GM23248 (cell line): ENCODE measurements around the gene ZC3H7A. TPM values are rescaled to one million over a fixed set of nuclear protein-coding genes. Genes with fewer than 3 reads are reported as not detected.

Experiments
- DNase-seq: peaks from one replicate; pipeline ENCODE4 v3.0.0-alpha.2; 2015
- H2AFZ ChIP-seq: fragments of 200-600 bp; sonication (generic); 2 replicates; pipeline ENCODE4 v1.6.1; 2016; ENCODE audit warnings: antibody characterized with exemption
- H3F3A ChIP-seq: fragments of 200-600 bp; sonication (generic); 2 replicates; pipeline ENCODE4 v1.6.1; 2016; ENCODE audit warnings: mild to moderate bottlenecking, antibody characterized with exemption, mixed run types; ENCODE audit not compliant: insufficient read depth
- H3K27ac ChIP-seq: fragments of 200-600 bp; sonication (generic); 2 replicates; pipeline ENCODE4 v1.5.1; 2016; ENCODE audit warnings: mild to moderate bottlenecking
- H3K27me3 ChIP-seq: fragments of 200-600 bp; sonication (generic); replicated peaks from 2 replicates; pipeline ENCODE4 v1.6.1; 2016; ENCODE audit warnings: mild to moderate bottlenecking; ENCODE audit not compliant: insufficient read depth
- H3K36me3 ChIP-seq: fragments of 200-600 bp; sonication (generic); 2 replicates; pipeline ENCODE4 v1.6.1; 2016; ENCODE audit warnings: low read depth, mild to moderate bottlenecking
- H3K4me1 ChIP-seq: fragments of 200-600 bp; sonication (generic); 2 replicates; pipeline ENCODE4 v1.6.1; 2016; ENCODE audit warnings: mild to moderate bottlenecking; ENCODE audit not compliant: insufficient read depth
- H3K4me2 ChIP-seq: fragments of 200-600 bp; sonication (generic); one replicate; pipeline ENCODE4 v1.6.1; 2016; ENCODE audit warnings: mild to moderate bottlenecking; ENCODE audit not compliant: unreplicated experiment
- H3K4me3 ChIP-seq: fragments of 200-600 bp; sonication (generic); 2 replicates; pipeline ENCODE4 v1.5.1; 2016; ENCODE audit warnings: mild to moderate bottlenecking
- H3K79me2 ChIP-seq: fragments of 200-600 bp; sonication (generic); 2 replicates; pipeline ENCODE4 v1.6.1; 2016; ENCODE audit warnings: mild to moderate bottlenecking; ENCODE audit not compliant: insufficient read depth
- H3K9ac ChIP-seq: fragments of 200-600 bp; sonication (generic); 2 replicates; pipeline ENCODE4 v1.6.1; 2016; ENCODE audit warnings: mild to moderate bottlenecking
- H3K9me2 ChIP-seq: fragments of 200-600 bp; sonication (generic); 2 replicates; pipeline ENCODE4 v1.6.1; 2016; ENCODE audit warnings: mixed run types, mild to moderate bottlenecking, moderate library complexity; ENCODE audit not compliant: insufficient read depth
- H3K9me3 ChIP-seq: fragments of 200-600 bp; sonication (generic); one replicate; pipeline ENCODE4 v1.6.1; 2017; ENCODE audit warnings: low read depth
- H4K20me1 ChIP-seq: fragments of 200-600 bp; sonication (generic); 2 replicates; pipeline ENCODE4 v1.6.0; 2016; ENCODE audit not compliant: insufficient read depth
- EZH2 ChIP-seq: fragments of 200-600 bp; sonication (generic); IDR thresholded peaks from 2 replicates; pipeline ENCODE4 v1.6.1; 2018; ENCODE audit warnings: antibody characterized with exemption, mild to moderate bottlenecking; ENCODE audit not compliant: insufficient read depth, poor library complexity, severe bottlenecking
- EZH2phosphoT487 ChIP-seq: fragments of 200-600 bp; sonication (generic); IDR thresholded peaks from 2 replicates; pipeline ENCODE4 v1.6.1; 2018; ENCODE audit warnings: antibody characterized with exemption, moderate library complexity, mild to moderate bottlenecking, low read depth; ENCODE audit not compliant: insufficient read depth
- WGBS, 2 experiments: methylation state at CpG; one replicate each; pipeline ENCODE4 v1.1.6; 2015 to 2017; ENCODE audit warnings: low lambda C conversion rate in 2 of 2, low coverage in 1 of 2; ENCODE audit errors: missing lambda C conversion rate in 2 of 2; 5-methylcytosine and 5-hydroxymethylcytosine counted together
- in situ Hi-C: fragments of 300-500 bp; cut with MboI; formaldehyde crosslinking; loops from 2 replicates; pipeline ENCODE4 v1.15.0; 2020
- polyA plus RNA-seq: library from polyadenylated mRNA; unstranded; fragments of >200 nt; fragmentation: Nextera tagmentation; extraction: Ambion mirVana; gene quantifications from 2 replicates; pipeline ENCODE4 v1.2.1, GENCODE V29; 2016
- total RNA-seq: library from RNA; depleted of rRNA; stranded (reverse); fragments of >200 nt; shearing (Covaris generic); gene quantifications from 2 replicates; pipeline ENCODE4 v1.2.3, GENCODE V29; 2014

The ZC3H7A gene
- total and polyA plus RNA-seq, 2 experiments from 2014 or later = 33.6 to 48.0 TPM

DNA sequence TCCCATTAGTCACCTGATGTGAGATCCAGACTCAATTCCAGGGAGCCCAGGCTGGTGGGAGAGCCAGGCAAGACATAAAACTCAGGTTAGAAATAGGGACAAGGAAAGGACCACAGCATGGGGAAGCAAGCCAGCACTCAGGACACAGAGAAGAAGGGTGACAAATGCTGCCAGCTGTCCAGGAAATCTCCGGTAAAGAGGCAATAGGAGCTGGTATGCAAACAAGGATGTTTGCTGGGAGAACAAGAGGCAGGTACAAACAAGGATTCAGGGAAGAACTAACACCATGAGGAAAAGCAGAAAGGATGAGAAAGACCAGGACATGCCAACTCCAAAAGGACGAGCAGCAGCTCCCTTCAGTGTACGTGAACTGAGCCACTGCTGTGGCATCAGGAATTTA, 44.2 kb downstream of the ZC3H7A start:
- no peaks in the 10 kb centered on the region for H3K27me3 ChIP-seq
- no peak overlapping the region for H3K9ac ChIP-seq
- DNase-seq = no peak
- no peak overlapping the region for H3K27ac ChIP-seq
- H3K36me3 ChIP-seq = peaks cover 66% of the 10 kb centered on the region
- no peaks in the 10 kb centered on the region for H4K20me1 ChIP-seq
- in situ Hi-C loops = no loop called here
- 94 to 100% methylated on average over 3 of the region's 3 CpGs for WGBS, 2 experiments
- no peak overlapping the region for H2AFZ ChIP-seq
- no peak overlapping the region for H3K4me2 ChIP-seq
- H3K4me1 ChIP-seq = no peaks in the 10 kb centered on the region
- no peaks in the 10 kb centered on the region for H3K9me2 ChIP-seq
- H3K9me3 ChIP-seq = no peaks in the 10 kb centered on the region
- H3K79me2 ChIP-seq = peaks cover 10% of the 10 kb centered on the region
- TF ChIP-seq EZH2phosphoT487 = no peak
- TF ChIP-seq EZH2 = no peak
- no peak overlapping the region for H3K4me3 ChIP-seq
- H3F3A ChIP-seq = peaks cover 21% of the 10 kb centered on the region

DNA sequence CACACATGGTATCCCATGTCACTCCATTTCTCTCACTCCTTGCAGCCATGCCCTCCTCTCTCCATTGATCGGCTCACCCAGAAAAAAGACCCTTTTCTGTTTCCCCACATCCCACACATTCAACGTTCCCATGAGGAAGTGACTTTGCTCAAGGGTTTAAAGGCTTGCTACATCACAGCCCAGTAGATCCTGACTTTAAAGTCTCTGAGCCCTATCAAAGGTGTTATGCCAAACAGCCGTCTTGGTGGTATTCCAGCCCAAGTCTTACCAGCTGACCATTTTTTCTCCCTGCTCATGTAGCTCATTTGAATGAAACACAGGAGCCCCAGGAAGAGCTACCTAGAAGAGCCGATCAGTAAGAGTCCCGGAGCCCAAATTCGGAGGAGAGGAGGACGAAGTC, 47.0 kb downstream of the ZC3H7A start:
- H3K27me3 ChIP-seq = no peaks in the 10 kb centered on the region
- H3K36me3 ChIP-seq = peaks cover 49% of the 10 kb centered on the region
- H3F3A ChIP-seq = peaks cover 22% of the 10 kb centered on the region
- no peak overlapping the region for H2AFZ ChIP-seq
- peaks cover 10% of the 10 kb centered on the region; the same call in 1 of the 2 replicates for H3K79me2 ChIP-seq
- H3K4me1 ChIP-seq = no peaks in the 10 kb centered on the region
- TF ChIP-seq EZH2phosphoT487 = no peak
- no peak for TF ChIP-seq EZH2
- WGBS, 2 experiments = 95 to 97% methylated on average over 7 of the region's 7 CpGs
- H3K9me3 ChIP-seq = no peaks in the 10 kb centered on the region
- H3K9ac ChIP-seq = no peak overlapping the region
- H3K27ac ChIP-seq = no peak overlapping the region
- H4K20me1 ChIP-seq = no peaks in the 10 kb centered on the region
- no peak overlapping the region for H3K4me2 ChIP-seq
- no peak for DNase-seq
- H3K4me3 ChIP-seq = no peak overlapping the region
- in situ Hi-C loops = no loop called here
- no peaks in the 10 kb centered on the region for H3K9me2 ChIP-seq

- no peak for DNase-seq
- Histone ChIP-seq H3K36me3 (peaks cover 46% of the 10 kb centered on the region), H3K4me2 (no peak overlapping the region), H2AFZ (no peak overlapping the region), H3K4me3 (no peak overlapping the region), H3K27me3 (no peaks in the 10 kb centered on the region), H3K79me2 (peaks cover 6% of the 10 kb centered on the region; the same call in 1 of the 2 replicates), H3F3A (peaks cover 35% of the 10 kb centered on the region), H3K9ac (no peak overlapping the region), H3K4me1 (no peaks in the 10 kb centered on the region; the same call in 1 of the 2 replicates), H3K9me3 (no peaks in the 10 kb centered on the region), H3K27ac (no peak overlapping the region), H4K20me1 (no peaks in the 10 kb centered on the region), H3K9me2 (no peaks in the 10 kb centered on the region)
- in situ Hi-C loops = no loop called here
- TF ChIP-seq EZH2 = no peak
- no peak for TF ChIP-seq EZH2phosphoT487
- 98% methylated on average over 13 of the region's 13 CpGs for WGBS, 2 experiments
Observed at GRCh38 chr16:11748404-11749254, 48.4 kb downstream of the ZC3H7A start.

GRCh38 chr16:11747949-11748403, 49.1 kb downstream of the ZC3H7A start:
- Histone ChIP-seq H3K79me2 (no peaks in the 10 kb centered on the region), H3K4me2 (no peak overlapping the region), H3K27me3 (no peaks in the 10 kb centered on the region), H3K36me3 (peaks cover 39% of the 10 kb centered on the region), H4K20me1 (no peaks in the 10 kb centered on the region), H3K4me1 (peaks cover 5% of the 10 kb centered on the region; the same call in 1 of the 2 replicates), H2AFZ (no peak overlapping the region), H3K27ac (no peak overlapping the region), H3K9ac (no peak overlapping the region), H3K9me2 (no peaks in the 10 kb centered on the region), H3K4me3 (no peak overlapping the region), H3F3A (peaks cover 40% of the 10 kb centered on the region), H3K9me3 (no peaks in the 10 kb centered on the region)
- WGBS, 2 experiments = 93 to 95% methylated on average over 7 of the region's 7 CpGs
- in situ Hi-C loops = no loop called here
- no peak for TF ChIP-seq EZH2
- no peak for TF ChIP-seq EZH2phosphoT487
- DNase-seq = no peak
